ENCODE results near the gene CPT1B. TPM values are rescaled to one million over a fixed set of nuclear protein-coding genes. Genes with fewer than 3 reads are reported as not detected.

CPT1B gene
- total RNA-seq, 2 experiments from 2014 or later = 107 to 113 TPM

GRCh38 chr22:50560034-50560433, 18.2 kb downstream of the CPT1B start:
- Mint-ChIP-seq H3K36me3 (ENCODE audit: low read depth) (no peaks in the 10 kb centered on the region), H3K4me1 (peaks cover 24% of the 10 kb centered on the region), H3K9me3 (no peaks in the 10 kb centered on the region), H3K4me3 (no peak overlapping the region), H3K27ac (no peak overlapping the region), H3K27me3 (peaks cover 21% of the 10 kb centered on the region)
- no peak for DNase-seq
- POLR2A ChIA-PET = no interaction called here
- CTCF ChIA-PET = interaction anchor here (1.0 to 5.9 kb wide), 4 partner anchors 9 to 49 kb away, joined by 3 to 31 read pairs (median 4); partner anchors contain the start of gene KLHDC7B

- Mint-ChIP-seq H3K4me1 (peaks cover 12% of the 10 kb centered on the region), H3K9me3 (no peaks in the 10 kb centered on the region), H3K36me3 (ENCODE audit: low read depth) (no peaks in the 10 kb centered on the region), H3K27ac (no peak overlapping the region), H3K4me3 (no peak overlapping the region), H3K27me3 (peaks cover 15% of the 10 kb centered on the region)
- no peak for DNase-seq
- POLR2A ChIA-PET = interaction anchor here (0.6 kb wide), 1 partner anchor 22 kb away, joined by 5 read pairs; no protein-coding TSS in a partner anchor
- CTCF ChIA-PET = interaction anchor here (1.3 to 5.9 kb wide), 3 partner anchors 10 to 31 kb away, joined by 4 to 31 read pairs (median 5); partner anchors contain the start of genes KLHDC7B and SCO2
Measured at GRCh38 chr22:50556703-50557102, 21.5 kb downstream of the CPT1B start.

DNA sequence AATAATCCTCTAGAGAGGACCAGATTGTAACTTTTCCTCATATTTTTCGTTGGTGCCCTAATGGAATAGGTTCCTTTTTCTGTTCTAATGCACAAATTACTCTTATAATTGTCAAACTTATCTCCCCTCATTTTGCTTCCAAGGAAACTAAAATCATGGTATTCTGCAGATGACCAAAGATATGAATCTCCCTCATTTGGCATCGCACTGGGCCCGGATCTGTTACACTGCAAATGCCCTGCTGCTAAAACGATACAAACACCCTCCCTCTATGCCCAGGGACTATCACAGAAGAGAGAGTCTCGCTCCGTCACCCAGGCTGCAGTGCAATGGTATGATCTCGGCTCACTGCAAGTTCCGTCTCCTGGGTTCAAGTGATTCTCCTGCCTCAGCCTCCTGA, 24.9 kb downstream of the CPT1B start:
- H3K9me3 Mint-ChIP-seq = no peaks in the 10 kb centered on the region
- H3K4me3 Mint-ChIP-seq = no peak overlapping the region
- ChIA-PET POLR2A (no interaction called here), CTCF (interaction anchor here (1.8 to 5.8 kb wide), 2 partner anchors 8 to 10 kb away, joined by 5 to 30 read pairs; partner anchors contain the start of genes KLHDC7B and SYCE3)
- H3K4me1 Mint-ChIP-seq = peaks cover 20% of the 10 kb centered on the region
- no peak overlapping the region for H3K27ac Mint-ChIP-seq
- peaks cover 6% of the 10 kb centered on the region for H3K36me3 Mint-ChIP-seq (ENCODE audit: low read depth)
- H3K27me3 Mint-ChIP-seq = peaks cover 6% of the 10 kb centered on the region
- no peak for DNase-seq

DNA sequence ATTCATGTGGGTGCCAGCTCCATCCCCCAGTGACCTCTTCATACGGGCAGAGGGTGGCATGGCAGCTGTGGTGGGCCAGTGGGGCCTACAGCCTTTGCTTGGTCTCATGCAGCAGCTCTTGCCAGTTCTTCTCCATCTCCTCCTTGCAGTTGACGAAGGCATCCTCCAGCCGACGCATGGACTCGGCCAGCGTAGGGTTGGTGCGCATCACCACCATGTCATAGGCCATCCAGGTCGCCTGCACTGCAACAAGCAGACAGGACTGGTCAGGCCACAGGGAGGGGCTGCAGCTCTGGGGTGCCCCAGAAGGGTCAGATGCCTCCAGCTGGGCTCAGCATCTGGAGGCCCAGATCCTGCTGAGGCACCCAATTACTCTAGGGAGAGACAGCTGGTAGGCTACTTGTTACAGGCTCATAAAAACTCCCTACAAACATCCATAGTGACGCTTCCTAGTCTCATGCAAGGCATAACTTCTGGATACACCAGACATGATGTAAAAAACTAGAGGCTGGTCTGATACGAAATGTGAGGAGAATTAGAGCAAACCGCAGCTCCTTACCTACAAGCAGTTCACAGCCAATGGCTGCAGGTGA, 27.0 kb downstream of the CPT1B start:
- H3K27me3 Mint-ChIP-seq = peaks cover 3% of the 10 kb centered on the region
- peaks cover 6% of the 10 kb centered on the region for H3K36me3 Mint-ChIP-seq (ENCODE audit: low read depth)
- no peaks in the 10 kb centered on the region for H3K9me3 Mint-ChIP-seq
- H3K4me1 Mint-ChIP-seq = peaks cover 24% of the 10 kb centered on the region
- H3K27ac Mint-ChIP-seq = peak overlapping the region; percentile 50
- ChIA-PET CTCF (interaction anchor here (1.1 to 5.8 kb wide), 5 partner anchors 9 to 26 kb away, joined by 3 to 31 read pairs (median 7); partner anchors contain the start of genes SCO2 and SYCE3), POLR2A (interaction anchor here (0.6 kb wide), 1 partner anchor 11 kb away, joined by 4 read pairs; no protein-coding TSS in a partner anchor)
- no peak overlapping the region for H3K4me3 Mint-ChIP-seq
- no peak for DNase-seq

GRCh38 chr22:50550395-50550794, 27.8 kb downstream of the CPT1B start:
- peak overlapping the region; percentile 69 for H3K4me3 Mint-ChIP-seq
- H3K9me3 Mint-ChIP-seq = no peaks in the 10 kb centered on the region
- CTCF ChIA-PET = interaction anchor here (1.1 to 5.8 kb wide), 4 partner anchors 10 to 25 kb away, joined by 3 to 31 read pairs (median 18); partner anchors contain the start of genes SCO2 and SYCE3
- peaks cover 6% of the 10 kb centered on the region for H3K36me3 Mint-ChIP-seq (ENCODE audit: low read depth)
- H3K27me3 Mint-ChIP-seq = peaks cover under 1% of the 10 kb centered on the region
- peak overlapping the region; percentile 80 for H3K27ac Mint-ChIP-seq
- H3K4me1 Mint-ChIP-seq = peaks cover 32% of the 10 kb centered on the region
- POLR2A ChIA-PET = no interaction called here
- DNase-seq = no peak

DNA sequence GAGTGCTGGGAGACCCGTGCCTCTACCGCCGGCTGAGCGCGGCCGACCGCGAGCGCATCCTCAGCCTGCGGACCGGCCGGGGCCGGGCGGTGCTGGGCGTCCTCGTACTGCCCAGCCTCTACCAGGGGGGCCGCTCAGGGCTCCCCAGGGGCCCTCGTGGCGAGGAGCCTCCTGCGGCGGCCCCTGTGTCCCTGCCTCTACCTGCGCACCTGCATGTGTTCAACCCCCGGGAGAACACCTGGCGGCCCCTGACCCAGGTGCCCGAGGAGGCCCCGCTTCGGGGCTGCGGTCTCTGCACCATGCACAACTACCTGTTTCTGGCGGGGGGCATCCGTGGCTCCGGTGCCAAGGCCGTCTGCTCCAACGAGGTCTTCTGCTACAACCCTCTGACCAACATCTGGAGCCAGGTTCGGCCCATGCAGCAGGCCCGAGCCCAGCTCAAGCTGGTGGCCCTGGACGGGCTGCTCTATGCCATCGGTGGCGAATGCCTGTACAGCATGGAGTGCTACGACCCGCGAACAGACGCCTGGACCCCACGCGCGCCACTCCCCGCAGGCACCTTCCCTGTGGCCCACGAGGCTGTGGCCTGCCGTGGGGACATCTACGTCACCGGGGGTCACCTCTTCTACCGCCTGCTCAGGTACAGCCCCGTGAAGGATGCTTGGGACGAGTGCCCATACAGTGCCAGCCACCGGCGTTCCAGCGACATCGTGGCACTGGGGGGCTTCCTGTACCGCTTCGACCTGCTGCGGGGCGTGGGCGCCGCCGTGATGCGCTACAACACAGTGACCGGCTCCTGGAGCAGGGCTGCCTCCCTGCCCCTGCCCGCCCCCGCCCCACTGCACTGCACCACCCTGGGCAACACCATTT, 29.1 kb downstream of the CPT1B start:
- DNase-seq = no peak
- H3K27me3 Mint-ChIP-seq = no peaks in the 10 kb centered on the region
- peaks cover 6% of the 10 kb centered on the region for H3K36me3 Mint-ChIP-seq (ENCODE audit: low read depth)
- CTCF ChIA-PET = interaction anchor here (0.9 to 5.8 kb wide), 8 partner anchors 10 to 76 kb away, joined by 3 to 64 read pairs (median 18); partner anchors contain the start of genes SCO2 and SYCE3
- H3K4me3 Mint-ChIP-seq = peak overlapping the region; percentile 75
- POLR2A ChIA-PET = interaction anchor here (0.6 to 1.1 kb wide), 3 partner anchors 10 to 72 kb away, joined by 3 to 6 read pairs (median 3); no protein-coding TSS in a partner anchor
- H3K4me1 Mint-ChIP-seq = peaks cover 45% of the 10 kb centered on the region
- peak overlapping the region; percentile 87 for H3K27ac Mint-ChIP-seq
- no peaks in the 10 kb centered on the region for H3K9me3 Mint-ChIP-seq

GRCh38 chr22:50548040-50548920, 29.9 kb downstream of the CPT1B start:
- peaks cover 6% of the 10 kb centered on the region for H3K36me3 Mint-ChIP-seq (ENCODE audit: low read depth)
- no peaks in the 10 kb centered on the region for H3K9me3 Mint-ChIP-seq
- peak overlapping the region; percentile 94 for H3K27ac Mint-ChIP-seq
- ChIA-PET POLR2A (interaction anchor here (0.6 to 1.7 kb wide), 6 partner anchors 9 to 72 kb away, joined by 3 to 6 read pairs (median 3); partner anchors contain the start of genes SCO2 and TYMP), CTCF (interaction anchor here (0.9 to 5.0 kb wide), 11 partner anchors 9 to 75 kb away, joined by 3 to 64 read pairs (median 4); partner anchors contain the start of genes SCO2, SYCE3 and TYMP)
- peaks cover 45% of the 10 kb centered on the region for H3K4me1 Mint-ChIP-seq
- peak; percentile 63 for DNase-seq
- H3K27me3 Mint-ChIP-seq = no peaks in the 10 kb centered on the region
- peak overlapping the region; percentile 71 for H3K4me3 Mint-ChIP-seq

DNA sequence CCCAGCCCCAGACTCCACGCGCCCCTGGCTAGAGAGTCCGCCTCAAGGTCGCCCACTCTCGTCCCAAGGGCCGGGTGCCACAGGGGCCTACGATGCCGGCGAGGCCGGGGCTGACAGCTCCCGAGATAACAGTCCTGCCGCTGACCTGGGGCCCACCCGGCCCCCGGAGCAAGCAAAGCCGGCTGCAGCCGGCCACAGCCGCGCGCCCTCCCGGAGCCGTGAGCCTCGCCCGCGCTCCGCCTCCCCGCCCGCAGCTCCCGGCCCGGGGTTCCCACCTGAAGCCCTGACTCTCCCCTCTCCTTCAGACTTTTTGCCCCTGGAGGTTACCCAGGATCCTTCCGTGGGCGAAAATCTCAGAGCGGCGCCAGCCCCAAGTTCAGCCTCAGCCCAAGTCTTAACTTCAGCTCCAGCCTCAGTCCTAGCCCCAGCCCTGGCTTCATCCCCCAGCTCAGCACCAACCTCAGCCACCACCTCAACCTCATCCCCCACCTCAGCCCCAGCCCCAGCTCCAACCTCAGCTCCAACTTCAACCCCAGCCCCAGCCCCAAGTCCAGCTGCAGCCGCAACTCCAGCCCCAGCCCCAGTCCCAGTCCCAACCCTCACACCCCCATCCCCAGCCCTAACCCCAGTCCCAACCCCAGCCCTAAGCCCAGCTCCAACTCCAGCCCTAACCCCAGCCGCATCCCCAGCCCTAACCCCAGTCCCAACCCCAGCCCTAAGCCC, 30.8 kb downstream of the CPT1B start:
- peak overlapping the region; percentile 67 for H3K4me3 Mint-ChIP-seq
- ChIA-PET CTCF (interaction anchor here (1.1 to 5.0 kb wide), 9 partner anchors 8 to 74 kb away, joined by 3 to 64 read pairs (median 5); partner anchors contain the start of genes SCO2, SYCE3 and TYMP), POLR2A (interaction anchor here (0.6 to 1.7 kb wide), 4 partner anchors 17 to 73 kb away, joined by 3 to 6 read pairs (median 3); partner anchors contain the start of genes SCO2 and TYMP)
- no peak for DNase-seq
- H3K27me3 Mint-ChIP-seq = no peaks in the 10 kb centered on the region
- peaks cover 9% of the 10 kb centered on the region for H3K36me3 Mint-ChIP-seq (ENCODE audit: low read depth)
- H3K9me3 Mint-ChIP-seq = no peaks in the 10 kb centered on the region
- peaks cover 48% of the 10 kb centered on the region for H3K4me1 Mint-ChIP-seq
- peak overlapping the region; percentile 85 for H3K27ac Mint-ChIP-seq

DNA sequence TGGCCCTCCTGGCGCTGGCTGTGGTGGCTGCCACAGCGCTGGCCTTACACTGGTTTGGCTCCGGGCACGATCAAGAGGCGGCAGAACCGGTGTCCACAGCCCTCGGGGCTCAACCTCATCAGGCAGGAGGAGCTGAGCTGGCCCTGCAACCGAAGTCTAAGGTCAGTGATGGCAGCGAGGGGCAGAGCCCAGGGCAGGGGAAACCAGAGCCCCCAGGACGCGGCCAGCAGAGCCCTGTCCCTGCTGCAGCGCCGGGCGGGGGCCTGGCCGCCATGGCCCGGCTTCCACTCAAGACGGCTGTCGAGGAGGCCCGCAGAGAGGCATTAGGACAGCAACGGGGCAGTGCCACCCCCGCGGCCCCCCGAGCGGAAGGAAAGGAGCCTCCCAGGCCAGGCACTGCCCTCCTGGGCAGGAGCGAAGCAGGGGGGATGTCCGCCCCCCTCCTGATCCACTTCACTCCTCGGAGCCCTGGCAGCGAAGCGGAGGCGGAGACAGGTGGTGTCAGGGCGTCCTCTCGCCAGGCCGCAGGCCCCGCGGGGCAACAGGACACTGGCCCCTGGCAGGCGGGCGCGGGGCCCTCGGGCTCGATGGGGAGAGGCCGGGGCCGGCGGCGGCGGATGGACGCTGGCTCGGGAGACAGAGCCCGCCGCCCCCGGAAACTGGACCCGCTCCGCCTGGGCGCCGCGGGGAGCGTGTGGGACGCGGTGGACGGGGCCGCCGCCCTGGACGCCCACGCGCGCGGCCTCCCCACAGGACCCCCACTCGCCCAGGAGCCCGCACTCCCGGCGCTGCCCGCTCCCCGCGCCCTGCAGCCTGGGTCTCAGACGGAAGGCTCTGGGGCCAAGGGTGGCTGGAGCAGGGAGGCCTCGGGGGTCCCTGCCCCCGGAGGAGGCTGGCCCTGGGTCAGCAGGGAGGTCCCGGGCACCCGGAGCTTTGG, 31.6 kb downstream of the CPT1B start:
- Mint-ChIP-seq H3K4me3 (peak overlapping the region; percentile 63), H3K27ac (peak overlapping the region; percentile 92), H3K4me1 (peaks cover 54% of the 10 kb centered on the region), H3K27me3 (no peaks in the 10 kb centered on the region), H3K9me3 (no peaks in the 10 kb centered on the region), H3K36me3 (ENCODE audit: low read depth) (peaks cover 15% of the 10 kb centered on the region)
- POLR2A ChIA-PET = interaction anchor here (0.6 to 1.7 kb wide), 4 partner anchors 21 to 74 kb away, joined by 3 to 6 read pairs (median 4); partner anchors contain the start of gene SCO2
- DNase-seq = no peak
- CTCF ChIA-PET = interaction anchor here (1.0 to 5.0 kb wide), 6 partner anchors 12 to 29 kb away, joined by 3 to 64 read pairs (median 15); partner anchors contain the start of genes SCO2, SYCE3 and TYMP

Measured in activated CD4-positive, alpha-beta T cell treated with anti-CD3 and anti-CD28 coated beads, Interleukin-2, amount 10 ng/mL, durations not matched to agents 7 days and 5 days (primary cell).